ENCODE results near the gene ATP10D. TPM values are rescaled to one million over a fixed set of nuclear protein-coding genes. Genes with fewer than 3 reads are reported as not detected.

Gene ATP10D
- total RNA-seq, 1 donor from 2014 or later = 36.2 TPM

GRCh38 chr4:47463235-47463956, 21.7 kb upstream of the ATP10D start, which contains the start of gene COMMD8:
Gene COMMD8, minus strand, starts transcription at chr4:47463702. Its CDS starts 51 bp downstream, at chr4:47463651.
- peak; percentile 98 for DNase-seq (ENCODE audit: extremely low spot score, unreplicated experiment)
- peaks cover 22% of the 10 kb centered on the region for H3K4me1 Mint-ChIP-seq (ENCODE audit: unreplicated experiment)
- peak within 1 kb of the TSS; percentile 83 for H3K4me3 Mint-ChIP-seq (ENCODE audit: unreplicated experiment)
- H3K36me3 Mint-ChIP-seq (ENCODE audit: unreplicated experiment) = peaks cover 11% of the 10 kb centered on the region
- H3K27me3 Mint-ChIP-seq (ENCODE audit: unreplicated experiment) = no peaks in the 10 kb centered on the region
- peak; percentile 49 for TF ChIP-seq CTCF (IDR thresholded peaks at IDR 0.05)
- peak within 1 kb of the TSS; percentile 67 for H3K27ac Mint-ChIP-seq (ENCODE audit: unreplicated experiment)
- no peaks in the 10 kb centered on the region for H3K9me3 Mint-ChIP-seq (ENCODE audit: unreplicated experiment)

GRCh38 chr4:47465004-47465403, 20.1 kb upstream of the ATP10D start:
- no peak for DNase-seq (ENCODE audit: extremely low spot score, unreplicated experiment)
- Mint-ChIP-seq H3K36me3 (ENCODE audit: unreplicated experiment) (no peaks in the 10 kb centered on the region), H3K27ac (ENCODE audit: unreplicated experiment) (no peak overlapping the region), H3K4me1 (ENCODE audit: unreplicated experiment) (peaks cover 22% of the 10 kb centered on the region), H3K4me3 (ENCODE audit: unreplicated experiment) (no peak overlapping the region), H3K27me3 (ENCODE audit: unreplicated experiment) (no peaks in the 10 kb centered on the region), H3K9me3 (ENCODE audit: unreplicated experiment) (no peaks in the 10 kb centered on the region)
- TF ChIP-seq CTCF (IDR thresholded peaks at IDR 0.05) = no peak

GRCh38 chr4:47466056-47466785, 18.9 kb upstream of the ATP10D start:
- Mint-ChIP-seq H3K9me3 (ENCODE audit: unreplicated experiment) (no peaks in the 10 kb centered on the region), H3K36me3 (ENCODE audit: unreplicated experiment) (no peaks in the 10 kb centered on the region), H3K4me1 (ENCODE audit: unreplicated experiment) (peaks cover 22% of the 10 kb centered on the region), H3K4me3 (ENCODE audit: unreplicated experiment) (no peak overlapping the region), H3K27me3 (ENCODE audit: unreplicated experiment) (no peaks in the 10 kb centered on the region), H3K27ac (ENCODE audit: unreplicated experiment) (no peak overlapping the region)
- no peak for DNase-seq (ENCODE audit: extremely low spot score, unreplicated experiment)
- TF ChIP-seq CTCF (IDR thresholded peaks at IDR 0.05) = no peak

GRCh38 chr4:47468706-47469365, 16.2 kb upstream of the ATP10D start:
- no peak overlapping the region for H3K27ac Mint-ChIP-seq (ENCODE audit: unreplicated experiment)
- no peaks in the 10 kb centered on the region for H3K27me3 Mint-ChIP-seq (ENCODE audit: unreplicated experiment)
- H3K4me3 Mint-ChIP-seq (ENCODE audit: unreplicated experiment) = no peak overlapping the region

More at GRCh38 chr4:47468706-47469365, 16.2 kb upstream of the ATP10D start:
- H3K9me3 Mint-ChIP-seq (ENCODE audit: unreplicated experiment) = no peaks in the 10 kb centered on the region
- no peak for DNase-seq (ENCODE audit: extremely low spot score, unreplicated experiment)
- no peaks in the 10 kb centered on the region for H3K36me3 Mint-ChIP-seq (ENCODE audit: unreplicated experiment)
- H3K4me1 Mint-ChIP-seq (ENCODE audit: unreplicated experiment) = peaks cover under 1% of the 10 kb centered on the region
- no peak for TF ChIP-seq CTCF (IDR thresholded peaks at IDR 0.05)

All from osteocyte (in vitro differentiated cells).